HS-27A (cell line): ENCODE results near the gene IGF1R.

ENCODE experiments used
- DNase-seq: peaks from one replicate; pipeline ENCODE4 v3.0.0-alpha.2; 2012; ENCODE audit warnings: low read depth, missing footprints

Gene IGF1R

DNA sequence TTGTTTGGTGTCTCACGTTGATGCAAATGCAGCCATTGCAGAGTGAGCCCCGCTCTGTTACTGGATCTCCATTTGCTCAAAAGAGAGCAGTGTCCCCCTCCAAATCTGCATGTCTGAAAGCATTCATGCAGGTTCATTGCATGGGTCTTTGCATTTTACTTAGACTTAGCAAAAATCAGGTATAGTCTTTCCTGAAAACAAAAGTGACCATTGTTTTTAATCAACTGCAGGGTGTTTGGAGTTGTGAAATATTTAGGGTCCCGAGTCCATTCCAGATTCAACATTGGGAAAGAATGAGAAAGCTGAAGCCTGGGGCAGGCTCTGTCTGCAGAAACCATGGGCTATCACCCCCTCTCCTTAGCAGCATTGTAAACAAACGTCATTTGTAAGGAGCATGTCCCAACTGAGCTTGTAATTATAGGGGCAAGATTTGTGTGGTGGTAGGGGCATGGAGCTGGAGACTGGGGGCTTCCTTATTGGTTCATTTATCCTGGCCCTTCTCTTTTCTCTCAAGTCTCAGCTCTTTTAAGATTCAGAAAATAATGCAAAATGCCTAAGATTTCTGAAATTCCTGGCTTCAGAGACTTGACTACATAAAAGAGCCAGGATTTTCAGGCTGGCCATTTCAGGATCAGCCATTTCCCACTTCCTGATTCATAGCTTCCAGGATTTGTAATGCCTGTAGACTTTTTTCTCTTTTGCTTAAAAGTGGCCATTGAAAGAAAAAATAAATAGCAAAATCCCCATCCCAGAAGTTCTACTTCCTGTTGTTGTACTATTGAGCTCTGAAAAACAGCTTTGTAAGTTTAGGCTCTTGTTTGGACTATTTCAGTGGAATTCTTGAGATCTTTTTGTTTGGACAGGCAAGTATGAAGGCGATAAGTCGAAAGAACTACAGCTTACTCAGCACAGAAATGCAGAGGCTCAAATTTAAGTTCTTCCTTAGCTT is 23.0 kb downstream of the IGF1R start:
- no peak for DNase-seq

DNA sequence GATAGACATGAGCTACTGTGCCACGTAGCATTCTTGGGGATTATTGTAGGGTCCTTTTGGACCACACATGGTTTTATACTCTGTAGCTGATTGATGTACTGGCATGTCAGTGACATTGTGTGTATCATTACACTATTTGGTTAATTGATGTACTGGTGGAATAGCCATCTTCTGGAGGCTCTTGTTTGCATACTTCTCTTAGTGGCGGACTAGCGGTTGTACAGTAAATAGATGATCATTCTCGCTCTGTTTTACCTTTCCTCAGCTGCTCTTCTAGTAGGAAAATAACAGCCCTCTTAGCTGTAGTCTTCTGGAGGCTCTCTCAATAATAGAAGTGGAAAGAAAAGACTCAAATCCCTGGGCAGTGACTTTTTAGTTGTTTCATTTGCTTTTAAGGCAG is 24.8 kb downstream of the IGF1R start:
- no peak for DNase-seq

- no peak for DNase-seq
These were observed 26.0 kb downstream of the IGF1R start for GRCh38 chr15:98674336-98674735.

GRCh38 chr15:98676586-98677270 is 28.4 kb downstream of the IGF1R start:
- no peak for DNase-seq

DNA sequence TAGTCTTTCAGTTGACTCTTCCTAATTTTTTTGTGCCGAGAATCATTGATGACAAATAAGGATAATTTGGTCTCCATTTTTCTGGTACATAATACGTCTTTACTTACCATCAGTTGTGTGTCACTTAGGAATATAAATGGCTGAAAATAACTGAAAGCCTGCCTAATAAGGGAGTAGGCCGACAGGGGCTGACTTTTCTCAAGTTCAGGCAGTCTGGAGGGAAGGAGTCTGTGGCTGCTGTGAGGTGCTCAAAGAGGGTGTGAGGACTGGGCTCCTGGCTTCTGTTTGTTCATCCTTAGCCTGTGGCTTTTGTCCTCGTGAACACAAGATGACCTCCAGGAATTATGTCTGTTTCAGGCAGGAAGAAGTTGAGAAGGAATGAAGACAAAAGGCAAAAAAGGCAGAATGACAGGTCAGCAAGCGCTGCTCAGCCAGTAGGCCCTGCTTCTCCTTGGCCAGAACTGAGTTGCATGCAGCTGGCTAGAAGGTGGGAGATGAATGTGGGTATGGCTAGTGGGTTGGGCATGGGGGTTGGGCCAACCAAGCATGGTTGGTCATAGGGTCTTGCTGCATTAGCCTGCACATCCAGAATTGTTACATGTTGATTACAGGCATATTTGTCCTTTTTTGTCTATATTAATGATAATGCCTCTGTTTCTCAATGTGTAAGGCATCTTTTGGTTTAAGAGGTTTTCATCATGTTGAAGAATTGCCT is 29.2 kb downstream of the IGF1R start:
- no peak for DNase-seq

- no peak for DNase-seq
These were observed 30.1 kb downstream of the IGF1R start for GRCh38 chr15:98678484-98678883.

DNA sequence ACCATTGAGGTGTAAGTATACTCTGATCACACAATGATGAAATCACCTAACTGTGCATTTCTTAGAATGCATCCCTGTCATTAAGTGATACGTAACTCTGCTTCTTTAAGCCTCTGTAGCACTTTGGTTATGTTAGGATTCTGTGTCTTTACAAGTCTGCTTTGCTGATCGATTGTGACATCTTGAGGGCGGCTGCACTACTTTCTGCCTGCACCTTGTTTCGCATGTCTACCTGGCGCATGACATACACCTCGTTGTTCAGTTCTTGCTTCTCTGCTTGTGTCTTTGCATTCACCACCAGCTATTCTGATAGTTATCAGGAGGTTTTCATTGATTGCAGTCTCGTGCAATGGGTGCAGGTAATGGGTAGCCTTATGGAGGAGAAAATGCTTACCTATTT is 32.7 kb downstream of the IGF1R start:
- no peak for DNase-seq

GRCh38 chr15:98682992-98683701 is 34.8 kb downstream of the IGF1R start:
- DNase-seq: no peak

GRCh38 chr15:98683831-98684230 is 35.5 kb downstream of the IGF1R start:
- DNase-seq: no peak

GRCh38 chr15:98684436-98684835 is 36.1 kb downstream of the IGF1R start:
- DNase-seq: no peak

DNA sequence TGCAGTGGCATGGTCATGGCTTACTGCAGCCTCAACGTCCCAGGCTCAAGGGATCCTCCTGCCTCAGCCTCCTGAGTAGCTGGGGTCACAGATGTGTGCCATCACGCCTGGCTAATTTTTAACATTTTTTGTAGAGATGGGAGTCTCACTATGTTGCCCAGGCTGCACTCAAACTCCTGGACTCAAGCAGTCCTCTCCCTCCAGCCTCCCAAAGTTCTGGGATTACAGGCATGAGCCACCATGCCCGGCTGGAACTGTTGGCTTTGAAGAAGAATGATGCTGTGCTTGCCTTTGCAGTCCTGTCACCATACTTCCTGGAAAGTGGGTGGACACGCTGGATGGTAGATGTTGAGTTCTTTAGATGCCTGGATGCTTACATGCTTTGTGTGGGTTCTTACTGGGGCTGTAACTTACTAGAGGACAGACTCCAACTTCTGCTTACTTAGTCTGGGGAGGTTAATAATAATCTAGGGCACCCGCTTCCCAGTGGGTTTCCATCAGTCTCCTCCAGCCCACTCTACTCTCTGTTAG is 36.7 kb downstream of the IGF1R start:
- DNase-seq: no peak

GRCh38 chr15:98686983-98687382 is 38.6 kb downstream of the IGF1R start:
- DNase-seq: no peak

DNA sequence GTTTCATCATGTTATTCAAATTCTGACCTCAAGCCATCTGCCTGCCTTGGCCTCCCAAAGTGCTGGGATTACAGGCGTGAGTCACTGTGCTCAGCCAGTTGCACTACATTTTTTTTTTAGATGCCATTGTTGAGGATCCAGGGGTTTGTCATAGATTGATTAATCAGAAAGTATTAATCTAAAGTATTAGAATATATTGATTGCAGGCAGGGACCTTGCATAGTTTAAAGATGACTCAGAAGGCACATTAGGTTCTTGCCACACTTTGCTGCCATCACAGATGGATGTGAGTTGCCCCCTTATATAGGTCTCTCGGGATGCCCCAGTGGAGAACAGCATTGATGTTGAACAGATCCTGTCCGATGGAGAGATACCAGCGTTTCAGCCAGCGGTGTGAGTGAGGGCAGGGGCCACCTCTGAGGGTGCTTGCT is 41.1 kb downstream of the IGF1R start:
- DNase-seq: peak; percentile 65

DNA sequence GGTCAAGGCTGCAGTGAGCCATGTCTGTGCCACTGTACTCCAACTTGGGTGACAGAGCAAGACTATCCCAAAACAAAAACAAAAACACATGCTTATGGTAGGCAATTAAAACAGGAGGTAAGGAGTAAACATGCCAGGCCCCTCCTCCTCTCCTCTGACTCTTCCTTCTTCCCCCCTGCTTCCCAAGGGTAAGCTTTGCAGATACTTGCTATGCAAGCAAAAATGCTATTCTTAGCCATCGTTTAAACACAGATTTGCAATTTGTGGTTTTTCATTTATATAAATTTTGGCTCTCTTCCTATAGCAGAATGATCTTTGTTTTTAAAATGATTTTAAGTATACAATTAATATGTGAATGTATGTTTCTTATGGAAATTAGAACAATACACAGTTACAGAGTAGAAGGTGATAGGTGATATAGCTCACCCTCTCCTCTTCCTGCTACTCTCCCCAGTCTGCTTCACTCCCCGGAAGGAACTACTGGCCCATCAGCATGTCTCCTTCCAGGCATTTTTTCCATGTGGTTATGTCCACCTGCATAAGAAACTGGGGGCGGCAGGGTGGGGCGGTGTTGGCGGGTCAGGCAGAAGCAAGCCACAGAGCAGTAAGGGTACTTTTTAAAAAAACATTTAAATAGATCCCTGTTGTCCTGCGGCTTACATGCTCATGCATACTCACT is 42.1 kb downstream of the IGF1R start:
- no peak for DNase-seq

- DNase-seq: no peak
These were observed 43.9 kb downstream of the IGF1R start for GRCh38 chr15:98692213-98692612.

DNA sequence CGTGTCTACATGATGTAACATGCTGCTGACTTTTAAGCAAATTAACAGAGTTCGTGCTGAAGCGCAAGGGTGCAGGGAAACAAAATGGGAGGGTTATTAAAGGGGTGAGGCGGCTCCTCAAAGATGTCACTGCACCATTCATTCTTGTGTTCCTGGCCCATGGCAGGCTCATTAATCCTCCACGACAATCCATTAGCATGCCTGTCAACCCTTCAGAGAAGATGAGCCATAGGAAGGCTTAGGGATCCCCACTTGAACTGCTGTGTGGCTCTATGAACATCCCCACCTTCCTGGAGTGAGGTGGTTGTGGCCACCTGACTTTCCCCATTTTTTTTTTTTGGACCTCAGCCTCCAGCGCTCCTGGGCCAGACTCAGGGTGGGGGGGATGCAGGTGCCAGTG is 45.8 kb downstream of the IGF1R start:
- no peak for DNase-seq

GRCh38 chr15:98698792-98699191 is 50.5 kb downstream of the IGF1R start:
- DNase-seq: no peak

GRCh38 chr15:98699591-98700424 is 51.5 kb downstream of the IGF1R start:
- no peak for DNase-seq

DNA sequence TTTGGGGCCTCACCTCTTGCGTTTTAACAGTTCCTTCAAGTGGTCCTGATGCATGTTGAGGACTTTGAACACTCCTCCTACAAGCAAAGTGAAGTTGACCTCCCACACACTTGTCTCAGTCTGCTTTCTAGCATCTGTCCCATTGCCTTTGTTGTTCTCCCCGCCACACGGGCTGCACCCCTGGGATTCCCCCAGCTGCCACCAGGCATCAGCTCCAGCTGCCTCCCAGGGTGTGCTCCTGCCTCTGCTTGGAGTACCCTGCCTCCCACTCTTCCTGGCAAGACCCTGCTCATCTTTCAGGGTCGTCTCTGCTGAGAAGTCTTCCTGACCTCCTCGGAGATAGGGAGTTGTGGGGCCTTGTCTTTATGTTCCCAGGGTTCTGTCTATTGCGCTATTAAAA is 52.2 kb downstream of the IGF1R start:
- no peak for DNase-seq

DNA sequence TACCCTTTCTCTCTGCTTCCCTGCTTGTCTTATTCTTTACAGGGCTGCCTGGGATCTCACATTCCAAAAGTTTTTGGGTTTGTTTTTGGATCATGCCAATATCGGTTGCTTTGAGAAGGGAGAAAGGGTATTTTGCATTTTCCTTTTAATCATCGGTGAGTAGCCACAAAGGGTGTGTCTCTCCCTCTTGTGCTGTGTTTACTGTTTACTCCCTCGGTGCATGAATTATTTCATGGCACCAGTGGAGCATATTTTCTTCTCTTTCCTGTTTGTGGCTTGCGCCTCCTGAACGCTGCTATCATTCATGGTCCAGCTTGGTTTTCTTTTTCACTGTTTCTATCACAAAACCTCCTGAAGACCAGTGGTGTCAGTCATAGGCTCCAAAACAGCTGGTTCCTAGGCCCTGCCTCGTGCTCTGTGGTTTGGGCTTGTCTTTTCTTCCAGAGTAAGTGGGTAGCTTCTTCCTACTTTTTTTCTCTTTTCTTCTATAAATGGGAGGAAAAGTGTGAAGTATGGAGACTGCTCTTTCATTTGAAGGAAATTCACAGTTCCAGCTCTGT is 54.9 kb downstream of the IGF1R start:
- no peak for DNase-seq
